SK-N-SH (cell line): ENCODE data around the gene CLSTN2. TPM values are rescaled to one million over a fixed set of nuclear protein-coding genes. Genes with fewer than 3 reads are reported as not detected.

Experiments used
- CTCF ChIA-PET: fragments of 300-600, 350-600 bp; formaldehyde crosslinking; extraction: SDS; loops from one replicate; lab custom pipeline; 2021; lab: Yijun Ruan, JAX
- POLR2A ChIA-PET: fragments of 350-600 bp; sonication (Branson Sonifier 250); formaldehyde crosslinking; extraction: SDS; loops from one replicate; lab custom pipeline; 2020; ENCODE audit warnings: antibody characterized with exemption, inconsistent platforms; lab: Yijun Ruan, JAX
- DNase-seq: peaks from one replicate; pipeline ENCODE4 v3.0.0; 2012
- H2AFZ ChIP-seq: fragments of 200-600 bp; sonication (generic); 2 replicates; pipeline ENCODE4 v1.8.1; 2016; ENCODE audit warnings: antibody characterized with exemption, mild to moderate bottlenecking, low read depth
- H3F3A ChIP-seq: fragments of 200-600 bp; sonication (generic); replicated peaks from 2 replicates; pipeline ENCODE3; 2016; ENCODE audit warnings: antibody characterized with exemption, mild to moderate bottlenecking; ENCODE audit not compliant: insufficient read depth
- H3K27ac ChIP-seq, 2 experiments: fragments of 200-500 bp in 1 of 2; fragments of 200-600 bp in 1 of 2; sonication (Bioruptor generic) in 1 of 2; sonication (generic), shearing (Covaris generic) in 1 of 2; 2 replicates each; pipeline versions ENCODE4 v1.5.1 to v1.6.1; 2014 to 2016; ENCODE audit warnings: low read depth in 2 of 2, inconsistent platforms in 1 of 2, low read length in 1 of 2, mild to moderate bottlenecking in 1 of 2, mixed read lengths in 1 of 2
- H3K27me3 ChIP-seq: fragments of 200-600 bp; sonication (generic), shearing (Covaris generic); 2 replicates; pipeline ENCODE4 v1.6.1; 2016; ENCODE audit warnings: mixed run types; ENCODE audit not compliant: insufficient read depth
- H3K36me3 ChIP-seq, 2 experiments: fragments of 200-500 bp in 1 of 2; fragments of 200-600 bp in 1 of 2; sonication (Bioruptor generic) in 1 of 2; sonication (generic) in 1 of 2; replicated peaks in 1 of 2; 2 replicates each; pipeline versions ENCODE3 to v1.5.1; 2014 to 2016; ENCODE audit warnings: low read length in 1 of 2, mild to moderate bottlenecking in 1 of 2; ENCODE audit not compliant: insufficient read depth in 2 of 2, control insufficient read depth in 1 of 2
- H3K4me1 ChIP-seq, 2 experiments: fragments of 200-500 bp in 1 of 2; fragments of 200-600 bp in 1 of 2; sonication (Bioruptor generic) in 1 of 2; sonication (generic), shearing (Covaris generic) in 1 of 2; 2 replicates each; pipeline versions ENCODE4 v1.5.1 to v1.6.1; 2014 to 2016; ENCODE audit warnings: low read depth in 1 of 2, low read length in 1 of 2, mixed run types in 1 of 2; ENCODE audit not compliant: insufficient read depth in 2 of 2, control insufficient read depth in 1 of 2
- H3K4me2 ChIP-seq: fragments of 200-600 bp; sonication (generic), shearing (Covaris generic); 2 replicates; pipeline ENCODE4 v1.6.1; 2017; ENCODE audit warnings: mixed run types
- H3K4me3 ChIP-seq, 2 experiments: fragments of 200-500 bp in 1 of 2; fragments of 200-600 bp in 1 of 2; sonication (Bioruptor generic) in 1 of 2; sonication (generic), shearing (Covaris generic) in 1 of 2; 2 replicates each; pipeline versions ENCODE4 v1.5.1 to v1.8.1; 2014 to 2016; ENCODE audit warnings: low read depth in 2 of 2, inconsistent platforms in 1 of 2, low read length in 1 of 2, mild to moderate bottlenecking in 1 of 2, mixed read lengths in 1 of 2, moderate library complexity in 1 of 2
- H3K79me2 ChIP-seq: fragments of 200-600 bp; sonication (generic); 2 replicates; pipeline ENCODE4 v1.8.1; 2017; ENCODE audit warnings: mild to moderate bottlenecking; ENCODE audit not compliant: insufficient read depth
- H3K9ac ChIP-seq: fragments of 200-600 bp; sonication (generic); 2 replicates; pipeline ENCODE4 v1.6.1; 2017; ENCODE audit warnings: mixed run types
- H3K9me2 ChIP-seq: fragments of 200-600 bp; sonication (generic); 2 replicates; pipeline ENCODE4 v1.6.1; 2017; ENCODE audit warnings: mixed run types
- H3K9me3 ChIP-seq: fragments of 200-600 bp; sonication (generic); 2 replicates; pipeline ENCODE4 v1.6.1; 2017; ENCODE audit warnings: mixed run types, mild to moderate bottlenecking, moderate library complexity
- H4K20me1 ChIP-seq: fragments of 200-600 bp; sonication (generic); 2 replicates; pipeline ENCODE4 v1.6.1; 2017; ENCODE audit warnings: mild to moderate bottlenecking, mixed run types; ENCODE audit not compliant: insufficient read depth
- FOSL2 ChIP-seq: IDR thresholded peaks from 2 replicates; pipeline ENCODE4 v1.4.0; 2012; ENCODE audit warnings: low read depth, mild to moderate bottlenecking, moderate library complexity, borderline replicate concordance
- FOXJ3 ChIP-seq: sonication (generic); formaldehyde crosslinking; IDR thresholded peaks from 2 replicates; pipeline ENCODE4 v1.5.1; 2020; ENCODE audit warnings: mild to moderate bottlenecking, missing genetic modification reagents
- GABPA ChIP-seq: IDR thresholded peaks from 2 replicates; pipeline ENCODE4 v1.4.0; 2012; ENCODE audit warnings: low read depth, mild to moderate bottlenecking
- GATA2 ChIP-seq: sonication (generic); formaldehyde crosslinking; IDR thresholded peaks from 2 replicates; pipeline ENCODE4 v1.5.0; 2020; ENCODE audit warnings: mild to moderate bottlenecking, missing genetic modification reagents
- MEF2A ChIP-seq: IDR thresholded peaks from 2 replicates; pipeline ENCODE4 v1.4.0; 2012; ENCODE audit warnings: low read depth, borderline replicate concordance
- POLR2AphosphoS5 ChIP-seq: IDR thresholded peaks from 2 replicates; pipeline ENCODE4 v1.6.1; 2012; ENCODE audit warnings: low read depth, low read length
- SIN3A ChIP-seq: IDR thresholded peaks from 2 replicates; pipeline ENCODE4 v1.6.1; 2012; ENCODE audit warnings: low read depth, mild to moderate bottlenecking, low read length, moderate library complexity, borderline replicate concordance
- SMC3 ChIP-seq: IDR thresholded peaks from 2 replicates; pipeline ENCODE4 v1.6.1; 2012; ENCODE audit warnings: low read depth, low read length, improper control_type of control experiment
- TEAD4 ChIP-seq: IDR thresholded peaks from 2 replicates; pipeline ENCODE4 v1.4.0; 2012; ENCODE audit warnings: mild to moderate bottlenecking, borderline replicate concordance; ENCODE audit not compliant: insufficient read depth
- USF2 ChIP-seq: fragments of 150-350 bp; IDR thresholded peaks from 2 replicates; pipeline ENCODE4 v1.6.1; 2017; ENCODE audit warnings: antibody characterized with exemption, low read length, low read depth, borderline replicate concordance
- WGBS: methylation state at CpG from one replicate; pipeline ENCODE4 v1.1.6; 2017; ENCODE audit warnings: low lambda C conversion rate; 5-methylcytosine and 5-hydroxymethylcytosine counted together
- polyA plus RNA-seq, 3 experiments: library from polyadenylated mRNA; depleted of rRNA; stranded (reverse); fragments of >200 nt; gene quantifications; 2 replicates each; pipeline ENCODE4 v1.2.3, GENCODE V29; 2012
- TF ChIP-seq, protein P1 (sequence below): IDR thresholded peaks from 2 replicates; pipeline ENCODE4 v1.4.0; 2012; ENCODE audit warnings: low read depth
- TF ChIP-seq, protein P2 (sequence below): IDR thresholded peaks from 2 replicates; pipeline ENCODE4 v1.4.0; 2012; ENCODE audit warnings: low read depth, borderline replicate concordance

Gene CLSTN2
- polyA plus RNA-seq, 1 of the 3 experiments (the other 2 are of a cell fraction): 0.02 TPM

- no peak for TF ChIP-seq POLR2AphosphoS5
- TF ChIP-seq USF2: no peak
- TF ChIP-seq GABPA: no peak
- no peak for TF ChIP-seq MEF2A
- TF ChIP-seq, protein P1, sequence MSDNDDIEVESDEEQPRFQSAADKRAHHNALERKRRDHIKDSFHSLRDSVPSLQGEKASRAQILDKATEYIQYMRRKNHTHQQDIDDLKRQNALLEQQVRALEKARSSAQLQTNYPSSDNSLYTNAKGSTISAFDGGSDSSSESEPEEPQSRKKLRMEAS: no peak
- no peak for TF ChIP-seq SMC3
- TF ChIP-seq SIN3A: no peak
- TF ChIP-seq, protein P2, sequence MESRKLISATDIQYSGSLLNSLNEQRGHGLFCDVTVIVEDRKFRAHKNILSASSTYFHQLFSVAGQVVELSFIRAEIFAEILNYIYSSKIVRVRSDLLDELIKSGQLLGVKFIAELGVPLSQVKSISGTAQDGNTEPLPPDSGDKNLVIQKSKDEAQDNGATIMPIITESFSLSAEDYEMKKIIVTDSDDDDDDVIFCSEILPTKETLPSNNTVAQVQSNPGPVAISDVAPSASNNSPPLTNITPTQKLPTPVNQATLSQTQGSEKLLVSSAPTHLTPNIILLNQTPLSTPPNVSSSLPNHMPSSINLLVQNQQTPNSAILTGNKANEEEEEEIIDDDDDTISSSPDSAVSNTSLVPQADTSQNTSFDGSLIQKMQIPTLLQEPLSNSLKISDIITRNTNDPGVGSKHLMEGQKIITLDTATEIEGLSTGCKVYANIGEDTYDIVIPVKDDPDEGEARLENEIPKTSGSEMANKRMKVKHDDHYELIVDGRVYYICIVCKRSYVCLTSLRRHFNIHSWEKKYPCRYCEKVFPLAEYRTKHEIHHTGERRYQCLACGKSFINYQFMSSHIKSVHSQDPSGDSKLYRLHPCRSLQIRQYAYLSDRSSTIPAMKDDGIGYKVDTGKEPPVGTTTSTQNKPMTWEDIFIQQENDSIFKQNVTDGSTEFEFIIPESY: no peak
- TF ChIP-seq, all 33 proteins: peak for 0
Observed at GRCh38 chr3:139957844-139958243, 22.9 kb downstream of the CLSTN2 start (continued).

DNA sequence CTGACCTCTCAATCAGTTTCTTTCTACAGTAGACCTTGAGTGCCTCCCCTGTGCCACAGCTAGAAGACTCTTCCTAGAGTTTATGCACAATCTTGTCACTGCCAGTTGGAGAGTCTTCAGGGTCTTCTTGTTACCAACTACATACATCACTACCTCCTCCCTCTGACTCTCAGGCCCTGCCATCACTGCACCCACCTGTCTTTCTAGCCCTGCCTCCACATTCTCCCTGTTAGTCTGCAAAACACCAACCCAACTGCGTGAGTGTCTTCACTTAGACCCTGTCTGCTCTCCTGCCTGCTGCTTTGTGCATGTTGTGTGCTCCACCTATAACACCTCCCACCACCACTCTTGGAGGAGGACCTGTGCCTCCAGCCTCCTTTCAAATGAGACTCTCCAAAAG is 34.4 kb downstream of the CLSTN2 start:
- POLR2A ChIA-PET: no interaction called here
- H4K20me1 ChIP-seq: no peaks in the 10 kb centered on the region
- TF ChIP-seq FOXJ3 (CRISPR knock-in tag) (no peak), FOSL2 (no peak), TEAD4 (no peak), GATA2 (CRISPR knock-in tag) (no peak)
- TF ChIP-seq, protein P2: no peak

More for the DNA sequence above, 34.4 kb downstream of the CLSTN2 start:
- Histone ChIP-seq H3K4me2 (no peak overlapping the region), H3K36me3 (no peaks in the 10 kb centered on the region), H3K79me2 (no peaks in the 10 kb centered on the region), H3F3A (no peaks in the 10 kb centered on the region), H3K9ac (no peak overlapping the region), H3K9me3 (no peaks in the 10 kb centered on the region), H3K4me1 (no peaks in the 10 kb centered on the region; a peak in 1 of 4 replicates), H3K9me2 (no peaks in the 10 kb centered on the region), H3K27ac (no peak overlapping the region), H3K27me3 (no peaks in the 10 kb centered on the region), H3K4me3 (no peak overlapping the region), H2AFZ (no peak overlapping the region)
- CTCF ChIA-PET: interaction anchor here (1.1 kb wide), 1 partner anchor 32 kb away, joined by 6 read pairs; no protein-coding TSS in a partner anchor
- DNase-seq: no peak
- WGBS: 10% methylated on average over 1 of the region's 1 CpG
